ENCODE data around the gene FLOT1.
A peak's percentile ranks its signal among the peaks of the same experiment; 100 is the strongest.
"Not testable (repeated sequence)": the region's sequence is repeated elsewhere in the genome, so short reads cannot be mapped to it uniquely, and the experiment has no call there.

The FLOT1 gene

DNA sequence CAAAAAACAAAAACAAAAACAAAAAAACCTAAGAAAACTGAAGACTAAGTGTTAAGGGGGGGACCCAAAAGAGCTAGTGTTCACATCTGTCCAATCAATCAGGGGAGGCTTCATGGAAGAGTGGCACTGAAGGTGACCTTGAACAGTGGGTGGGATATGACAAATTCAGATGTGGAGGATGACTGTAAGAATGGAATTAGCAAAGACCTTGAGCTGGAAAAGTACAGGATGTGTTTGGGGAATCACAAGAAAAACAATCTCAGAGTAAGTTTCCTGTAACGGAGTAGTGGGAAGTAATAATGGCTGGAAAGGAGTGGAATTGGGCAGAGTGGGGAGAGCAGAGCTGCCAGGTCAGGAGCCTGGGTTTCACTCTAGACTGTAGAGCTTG lies 4.8 kb upstream of the FLOT1 start:
- no peak for DNase-seq (ENCODE audit: low spot score)

DNA sequence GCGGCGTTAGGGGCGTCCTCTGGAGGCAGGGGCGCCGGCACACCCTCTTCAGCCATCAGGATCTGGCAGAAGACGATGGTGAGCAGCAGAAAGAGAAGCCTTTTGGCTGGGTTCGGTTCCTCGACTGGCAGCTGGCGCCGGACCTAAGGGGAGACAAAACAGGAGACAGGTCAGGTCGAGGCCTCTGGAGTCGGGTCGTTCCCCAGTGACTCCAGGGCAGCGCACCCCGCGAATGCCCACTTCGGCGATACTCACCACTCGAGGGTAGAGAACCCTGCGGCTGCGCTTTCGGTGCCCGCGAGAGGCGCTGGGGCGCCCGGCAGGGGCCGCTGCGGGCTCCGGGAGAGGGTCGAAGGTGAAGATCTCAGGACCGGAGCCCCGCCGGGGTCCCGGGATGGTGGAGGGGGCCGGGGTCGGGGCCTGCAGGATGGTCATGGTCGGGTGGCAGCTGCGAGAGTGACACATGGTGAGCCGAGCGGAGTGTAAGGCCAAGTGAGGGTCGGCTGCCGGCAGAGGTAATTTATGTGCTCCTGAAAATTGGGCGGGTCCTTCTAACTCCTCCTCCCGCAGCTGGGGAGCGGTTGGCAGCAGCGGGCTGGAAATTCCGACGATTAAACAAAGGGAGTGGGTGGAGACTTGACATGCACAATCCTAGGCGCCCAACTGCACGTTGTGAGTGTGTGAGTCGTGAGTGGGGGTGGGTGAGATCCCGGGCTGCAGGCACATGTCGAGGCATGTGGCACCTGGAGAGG lies 1.7 kb upstream of the FLOT1 start, which contains the start of gene IER3:
Gene IER3, minus strand, starts transcription at position 494 of the 752 bp plus-strand sequence. Its CDS starts 29 bp downstream, at position 465.
- DNase-seq (ENCODE audit: low spot score), result peak; percentile 84

GRCh38 chr6:30743099-30744053 lies 889 bp upstream of the FLOT1 start:
- peak; percentile 42 for DNase-seq (ENCODE audit: low spot score)

DNA sequence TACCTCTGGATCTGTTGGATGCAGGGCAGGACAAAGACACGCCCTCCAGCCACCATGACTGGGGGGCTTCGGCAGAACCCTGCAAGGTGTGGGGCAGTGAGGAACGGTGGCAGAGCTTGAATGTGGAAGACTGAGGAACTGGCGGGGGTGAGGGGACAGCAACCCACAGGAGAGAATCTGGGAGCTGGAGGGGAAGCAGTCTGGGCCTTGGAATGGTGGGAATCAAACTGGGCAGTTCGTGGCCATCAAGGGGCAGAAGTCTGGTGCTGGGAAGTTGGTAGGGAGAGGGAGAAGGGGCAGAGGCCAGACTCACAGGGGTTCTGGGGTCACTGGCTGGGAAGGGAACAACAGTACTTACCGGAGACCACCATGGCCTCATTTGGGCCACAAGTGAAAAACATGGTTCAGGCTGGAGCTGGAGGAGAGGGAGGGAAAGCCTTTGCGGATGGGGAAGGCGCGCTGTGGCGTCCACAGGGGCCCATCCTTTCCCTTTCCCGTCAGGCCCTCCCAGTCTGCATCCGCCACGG lies 635 bp downstream of the FLOT1 start:
- no peak for DNase-seq (ENCODE audit: low spot score)

DNA sequence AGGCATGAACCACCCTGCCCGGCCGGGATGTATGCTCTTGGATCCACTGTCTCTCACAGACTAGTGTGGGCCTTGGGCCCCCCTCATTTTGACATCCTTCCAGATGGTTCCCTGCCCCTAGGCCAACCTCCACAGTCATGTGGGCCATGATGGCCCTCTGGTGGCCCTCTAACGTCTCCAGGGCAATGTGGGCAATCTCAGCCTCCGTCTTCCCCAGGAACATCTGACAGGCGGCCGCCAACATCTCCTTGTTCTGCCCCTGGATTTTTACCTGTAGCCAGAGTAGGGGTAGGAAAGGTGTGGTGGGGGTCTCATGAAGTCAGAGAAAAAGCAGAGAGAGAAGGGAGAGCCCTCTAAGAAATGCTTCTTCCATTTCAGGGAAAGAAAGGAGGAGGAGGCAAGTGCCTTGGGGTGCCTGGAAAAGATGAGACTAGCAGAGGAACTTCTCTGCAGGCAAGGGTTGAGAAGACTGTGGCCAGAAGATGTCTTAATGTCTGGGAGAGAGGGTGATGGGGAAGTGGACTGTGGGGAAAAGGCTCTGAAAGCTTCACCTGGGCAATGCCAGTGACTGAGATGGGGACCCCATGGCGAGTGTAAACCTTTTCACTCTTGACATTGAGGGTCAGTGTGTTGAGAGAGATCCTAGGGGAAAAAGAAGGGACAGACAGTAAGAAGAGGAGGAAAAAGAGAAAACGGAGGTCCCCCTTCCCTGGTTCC lies 1.3 kb downstream of the FLOT1 start:
- no peak for DNase-seq (ENCODE audit: low spot score)

GRCh38 chr6:30740540-30740870 lies 2.0 kb downstream of the FLOT1 start:
- no peak for DNase-seq (ENCODE audit: low spot score)

GRCh38 chr6:30738532-30738931 lies 4.0 kb downstream of the FLOT1 start:
- no peak for DNase-seq (ENCODE audit: low spot score)

DNA sequence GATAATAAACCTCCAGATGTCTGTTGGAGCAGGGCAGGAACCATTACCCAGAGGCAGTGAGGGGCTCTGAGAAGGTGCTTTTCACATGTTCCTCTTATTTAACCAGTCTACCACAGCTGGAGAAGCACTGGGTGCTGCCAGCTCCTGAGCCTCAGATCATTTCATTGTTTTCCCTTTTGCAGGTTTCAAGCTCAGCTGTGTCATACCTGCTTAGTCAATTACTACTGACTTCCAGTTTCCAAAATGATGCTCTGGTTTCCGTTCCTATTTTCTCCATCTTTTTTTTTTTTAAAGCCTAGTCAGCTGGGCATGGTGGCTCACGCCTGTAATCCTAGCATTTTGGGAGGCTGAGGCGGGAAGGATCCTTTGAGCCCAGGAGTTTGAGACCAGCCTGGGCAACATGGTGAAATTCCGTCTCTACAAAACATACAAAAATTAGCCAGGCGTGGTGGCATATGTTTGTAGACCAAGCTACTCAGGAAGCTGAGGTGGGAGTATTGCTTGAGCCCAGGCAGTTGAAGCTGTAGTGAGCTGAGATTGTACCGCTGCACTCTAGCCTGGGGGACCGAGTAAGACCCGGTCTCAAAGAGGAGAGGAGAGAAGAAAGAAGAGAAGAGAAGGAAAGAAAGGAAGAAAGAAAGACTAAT lies 6.7 kb downstream of the FLOT1 start:
- no peak for DNase-seq (ENCODE audit: low spot score)

GRCh38 chr6:30732237-30732943 lies 10.1 kb downstream of the FLOT1 start:
- no peak for DNase-seq (ENCODE audit: low spot score)

GRCh38 chr6:30730601-30731435 lies 11.7 kb downstream of the FLOT1 start:
- DNase-seq (ENCODE audit: low spot score), result peak; percentile 87

GRCh38 chr6:30727920-30728553 lies 14.4 kb downstream of the FLOT1 start:
- no peak for DNase-seq (ENCODE audit: low spot score)

- no peak for DNase-seq (ENCODE audit: low spot score)
These were observed 15.7 kb downstream of the FLOT1 start for GRCh38 chr6:30726506-30727413.

DNA sequence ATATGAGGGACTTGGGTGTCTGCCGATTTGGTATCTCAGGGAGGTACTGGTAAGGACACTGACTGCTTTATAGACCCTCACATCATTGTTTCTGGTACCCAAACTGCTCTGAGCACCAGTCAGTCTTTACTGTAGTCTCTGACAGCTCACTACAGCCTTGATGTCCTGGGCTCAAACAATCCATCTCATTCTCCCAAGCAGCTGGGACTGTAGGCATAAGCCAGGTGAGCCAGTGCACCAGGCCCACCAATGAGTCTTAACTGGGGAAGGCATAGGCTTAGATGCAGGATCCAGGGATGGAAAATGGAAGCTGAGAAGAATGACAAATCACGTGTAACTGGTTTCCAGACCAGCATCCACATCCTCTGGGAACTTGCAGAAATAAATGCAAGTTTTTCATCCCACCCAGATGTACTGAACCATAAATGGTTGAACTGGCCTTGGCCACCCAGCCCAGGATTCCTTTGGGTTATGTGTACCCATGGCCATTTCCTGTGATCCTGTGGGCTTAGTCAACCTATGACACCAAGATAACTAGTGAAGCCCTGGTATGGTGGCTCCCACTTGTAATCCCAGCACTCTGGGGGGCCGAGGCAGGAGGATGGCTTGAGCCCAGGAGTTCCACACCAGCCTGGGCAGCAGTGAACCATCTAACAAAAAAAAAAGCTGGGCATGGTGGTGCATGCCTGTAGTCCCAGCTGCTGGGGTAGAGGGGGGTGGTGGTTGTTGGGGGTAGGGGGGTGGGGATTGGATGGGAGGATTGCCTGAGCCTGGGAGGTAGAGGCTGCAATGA lies 16.6 kb downstream of the FLOT1 start:
- DNase-seq (ENCODE audit: low spot score), result no peak

DNA sequence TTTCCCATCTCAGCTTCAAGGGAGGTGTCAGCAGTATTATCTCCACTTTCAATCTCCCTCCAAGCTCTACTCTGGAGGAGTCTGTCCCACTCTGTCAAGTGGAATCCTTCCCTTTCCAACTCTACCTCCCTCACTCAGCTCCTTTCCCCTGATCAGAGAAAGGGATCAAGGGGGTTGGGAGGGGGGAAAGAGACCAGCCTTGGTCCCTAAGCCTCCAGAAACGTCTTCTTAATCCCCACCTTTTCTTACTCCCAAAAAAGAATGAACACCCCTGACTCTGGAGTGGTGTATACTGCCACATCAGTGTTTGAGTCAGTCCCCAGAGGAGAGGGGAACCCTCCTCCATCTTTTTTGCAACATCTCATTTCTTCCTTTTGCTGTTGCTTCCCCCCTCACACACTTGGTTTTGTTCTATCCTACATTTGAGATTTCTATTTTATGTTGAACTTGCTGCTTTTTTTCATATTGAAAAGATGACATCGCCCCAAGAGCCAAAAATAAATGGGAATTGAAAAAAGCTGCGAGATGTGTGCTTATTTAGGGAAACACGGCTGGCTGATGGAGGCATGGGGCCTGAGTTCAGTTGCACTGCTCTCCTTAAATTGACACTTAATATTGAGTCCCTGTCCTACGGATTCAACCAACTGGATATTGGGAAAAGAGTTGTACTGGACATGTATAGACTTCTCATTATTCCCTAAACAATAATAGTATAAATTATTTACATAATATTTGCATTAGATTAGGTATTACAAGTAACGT lies 17.4 kb downstream of the FLOT1 start:
- DNase-seq (ENCODE audit: low spot score), result no peak

GRCh38 chr6:30723843-30724741 lies 18.4 kb downstream of the FLOT1 start:
- DNase-seq (ENCODE audit: low spot score), result not testable (repeated sequence)
